Measurements from ENCODE around the gene NPIPA1.
"Not testable (repeated sequence)": the region's sequence is repeated elsewhere in the genome, so short reads cannot be mapped to it uniquely, and the experiment has no call there.

NPIPA1 gene

GRCh38 chr16:14937143-14937542 lies at the start of gene NPIPA1:
Gene NPIPA1 (plus strand): TSS chr16:14937443. CDS start chr16:14937443, 0 bp downstream.
- DNase-seq (ENCODE audit: low read depth in 1 of 2, low spot score in 1 of 2): not testable (repeated sequence)

- not testable (repeated sequence) for DNase-seq (ENCODE audit: low read depth in 1 of 2, low spot score in 1 of 2)
These were observed 45.1 kb upstream of the NPIPA1 start for GRCh38 chr16:14892111-14892510.

GRCh38 chr16:14895382-14895781 lies 41.9 kb upstream of the NPIPA1 start:
- DNase-seq (ENCODE audit: low read depth in 1 of 2, low spot score in 1 of 2): not testable (repeated sequence)

- DNase-seq (ENCODE audit: low read depth in 1 of 2, low spot score in 1 of 2): not testable (repeated sequence)
These were observed 41.2 kb upstream of the NPIPA1 start for GRCh38 chr16:14896023-14896422.

- not testable (repeated sequence) for DNase-seq (ENCODE audit: low read depth in 1 of 2, low spot score in 1 of 2)
These were observed 40.1 kb upstream of the NPIPA1 start for GRCh38 chr16:14897006-14897664.

GRCh38 chr16:14898162-14898561 lies 39.1 kb upstream of the NPIPA1 start:
- not testable (repeated sequence) for DNase-seq (ENCODE audit: low read depth in 1 of 2, low spot score in 1 of 2)

- DNase-seq (ENCODE audit: low read depth in 1 of 2, low spot score in 1 of 2): not testable (repeated sequence)
These were observed 33.9 kb upstream of the NPIPA1 start for GRCh38 chr16:14903191-14903957.

GRCh38 chr16:14909744-14910143 lies 27.5 kb upstream of the NPIPA1 start:
- not testable (repeated sequence) for DNase-seq (ENCODE audit: low read depth in 1 of 2, low spot score in 1 of 2)

GRCh38 chr16:14910833-14911629 lies 26.2 kb upstream of the NPIPA1 start:
- DNase-seq (ENCODE audit: low read depth in 1 of 2, low spot score in 1 of 2): not testable (repeated sequence)

- peak in 1 of 2 donors; percentile 30 for DNase-seq (ENCODE audit: low read depth in 1 of 2, low spot score in 1 of 2)
These were observed 25.3 kb upstream of the NPIPA1 start for GRCh38 chr16:14911954-14912353.

- DNase-seq (ENCODE audit: low read depth in 1 of 2, low spot score in 1 of 2): not testable (repeated sequence)
These were observed 24.7 kb upstream of the NPIPA1 start for GRCh38 chr16:14912588-14912987.

- DNase-seq (ENCODE audit: low read depth in 1 of 2, low spot score in 1 of 2): not testable (repeated sequence)
These were observed 18.7 kb upstream of the NPIPA1 start for GRCh38 chr16:14918504-14918903.

GRCh38 chr16:14919837-14920600 lies 17.2 kb upstream of the NPIPA1 start:
- not testable (repeated sequence) for DNase-seq (ENCODE audit: low read depth in 1 of 2, low spot score in 1 of 2)

GRCh38 chr16:14922285-14922684 lies 15.0 kb upstream of the NPIPA1 start:
- not testable (repeated sequence) for DNase-seq (ENCODE audit: low read depth in 1 of 2, low spot score in 1 of 2)

- not testable (repeated sequence) for DNase-seq (ENCODE audit: low read depth in 1 of 2, low spot score in 1 of 2)
These were observed 14.3 kb upstream of the NPIPA1 start for GRCh38 chr16:14922968-14923367.

GRCh38 chr16:14923394-14924088 lies 13.7 kb upstream of the NPIPA1 start:
- DNase-seq (ENCODE audit: low read depth in 1 of 2, low spot score in 1 of 2): not testable (repeated sequence)

GRCh38 chr16:14924359-14924758 lies 12.9 kb upstream of the NPIPA1 start:
- DNase-seq (ENCODE audit: low read depth in 1 of 2, low spot score in 1 of 2): not testable (repeated sequence)

GRCh38 chr16:14924982-14925381 lies 12.3 kb upstream of the NPIPA1 start:
- not testable (repeated sequence) for DNase-seq (ENCODE audit: low read depth in 1 of 2, low spot score in 1 of 2)

GRCh38 chr16:14928064-14928714 lies 9.1 kb upstream of the NPIPA1 start:
- not testable (repeated sequence) for DNase-seq (ENCODE audit: low read depth in 1 of 2, low spot score in 1 of 2)

Measured in stimulated activated CD4-positive, alpha-beta T cell treated with anti-CD3 and anti-CD28 coated beads, Interleukin-15, amount 100 ng/mL, for 1 hour (primary cell).